Measurements from ENCODE around the gene SCGN. TPM values are rescaled to one million over a fixed set of nuclear protein-coding genes. Genes with fewer than 3 reads are reported as not detected.

The SCGN gene
- total RNA-seq, 1 donor from 2014 or later: not detected

- DNase-seq (ENCODE audit: extremely low spot score, unreplicated experiment): no peak
- H3K9me3 Mint-ChIP-seq (ENCODE audit: unreplicated experiment): no peaks in the 10 kb centered on the region
- no peaks in the 10 kb centered on the region for H3K36me3 Mint-ChIP-seq (ENCODE audit: unreplicated experiment)
- TF ChIP-seq, protein P1, sequence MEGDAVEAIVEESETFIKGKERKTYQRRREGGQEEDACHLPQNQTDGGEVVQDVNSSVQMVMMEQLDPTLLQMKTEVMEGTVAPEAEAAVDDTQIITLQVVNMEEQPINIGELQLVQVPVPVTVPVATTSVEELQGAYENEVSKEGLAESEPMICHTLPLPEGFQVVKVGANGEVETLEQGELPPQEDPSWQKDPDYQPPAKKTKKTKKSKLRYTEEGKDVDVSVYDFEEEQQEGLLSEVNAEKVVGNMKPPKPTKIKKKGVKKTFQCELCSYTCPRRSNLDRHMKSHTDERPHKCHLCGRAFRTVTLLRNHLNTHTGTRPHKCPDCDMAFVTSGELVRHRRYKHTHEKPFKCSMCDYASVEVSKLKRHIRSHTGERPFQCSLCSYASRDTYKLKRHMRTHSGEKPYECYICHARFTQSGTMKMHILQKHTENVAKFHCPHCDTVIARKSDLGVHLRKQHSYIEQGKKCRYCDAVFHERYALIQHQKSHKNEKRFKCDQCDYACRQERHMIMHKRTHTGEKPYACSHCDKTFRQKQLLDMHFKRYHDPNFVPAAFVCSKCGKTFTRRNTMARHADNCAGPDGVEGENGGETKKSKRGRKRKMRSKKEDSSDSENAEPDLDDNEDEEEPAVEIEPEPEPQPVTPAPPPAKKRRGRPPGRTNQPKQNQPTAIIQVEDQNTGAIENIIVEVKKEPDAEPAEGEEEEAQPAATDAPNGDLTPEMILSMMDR (IDR thresholded peaks at IDR 0.05): no peak
- H3K4me1 Mint-ChIP-seq (ENCODE audit: unreplicated experiment): no peaks in the 10 kb centered on the region
- H3K4me3 Mint-ChIP-seq (ENCODE audit: unreplicated experiment): no peak overlapping the region
- no peak overlapping the region for H3K27ac Mint-ChIP-seq (ENCODE audit: unreplicated experiment)
- peaks cover 12% of the 10 kb centered on the region for H3K27me3 Mint-ChIP-seq (ENCODE audit: unreplicated experiment)
Observed at GRCh38 chr6:25659633-25660368, 7.8 kb downstream of the SCGN start.

- H3K4me3 Mint-ChIP-seq (ENCODE audit: unreplicated experiment): no peak overlapping the region
Observed at GRCh38 chr6:25660512-25660911, 8.5 kb downstream of the SCGN start.

GRCh38 chr6:25661129-25661779 is 9.2 kb downstream of the SCGN start:
- peaks cover 14% of the 10 kb centered on the region for H3K27me3 Mint-ChIP-seq (ENCODE audit: unreplicated experiment)
- no peak overlapping the region for H3K4me3 Mint-ChIP-seq (ENCODE audit: unreplicated experiment)
- no peaks in the 10 kb centered on the region for H3K36me3 Mint-ChIP-seq (ENCODE audit: unreplicated experiment)
- TF ChIP-seq, protein P1 (IDR thresholded peaks at IDR 0.05): no peak
- no peaks in the 10 kb centered on the region for H3K9me3 Mint-ChIP-seq (ENCODE audit: unreplicated experiment)
- no peak for DNase-seq (ENCODE audit: extremely low spot score, unreplicated experiment)
- H3K4me1 Mint-ChIP-seq (ENCODE audit: unreplicated experiment): no peaks in the 10 kb centered on the region
- no peak overlapping the region for H3K27ac Mint-ChIP-seq (ENCODE audit: unreplicated experiment)

More at GRCh38 chr6:25660512-25660911, 8.5 kb downstream of the SCGN start:
- DNase-seq (ENCODE audit: extremely low spot score, unreplicated experiment): no peak
- TF ChIP-seq, protein P1 (IDR thresholded peaks at IDR 0.05): no peak
- no peak overlapping the region for H3K27ac Mint-ChIP-seq (ENCODE audit: unreplicated experiment)
- no peaks in the 10 kb centered on the region for H3K9me3 Mint-ChIP-seq (ENCODE audit: unreplicated experiment)
- no peaks in the 10 kb centered on the region for H3K36me3 Mint-ChIP-seq (ENCODE audit: unreplicated experiment)
- peaks cover 14% of the 10 kb centered on the region for H3K27me3 Mint-ChIP-seq (ENCODE audit: unreplicated experiment)
- no peaks in the 10 kb centered on the region for H3K4me1 Mint-ChIP-seq (ENCODE audit: unreplicated experiment)

- peaks cover 20% of the 10 kb centered on the region for H3K27me3 Mint-ChIP-seq (ENCODE audit: unreplicated experiment)
- TF ChIP-seq, protein P1 (IDR thresholded peaks at IDR 0.05): no peak
- H3K27ac Mint-ChIP-seq (ENCODE audit: unreplicated experiment): no peak overlapping the region
- no peak overlapping the region for H3K4me3 Mint-ChIP-seq (ENCODE audit: unreplicated experiment)
- no peaks in the 10 kb centered on the region for H3K4me1 Mint-ChIP-seq (ENCODE audit: unreplicated experiment)
- H3K36me3 Mint-ChIP-seq (ENCODE audit: unreplicated experiment): no peaks in the 10 kb centered on the region
- no peak for DNase-seq (ENCODE audit: extremely low spot score, unreplicated experiment)
- H3K9me3 Mint-ChIP-seq (ENCODE audit: unreplicated experiment): no peaks in the 10 kb centered on the region
Observed at GRCh38 chr6:25665455-25665854, 13.4 kb downstream of the SCGN start.

GRCh38 chr6:25669413-25669812 is 17.4 kb downstream of the SCGN start:
- DNase-seq (ENCODE audit: extremely low spot score, unreplicated experiment): no peak
- H3K36me3 Mint-ChIP-seq (ENCODE audit: unreplicated experiment): no peaks in the 10 kb centered on the region
- peaks cover 18% of the 10 kb centered on the region for H3K27me3 Mint-ChIP-seq (ENCODE audit: unreplicated experiment)
- TF ChIP-seq, protein P1 (IDR thresholded peaks at IDR 0.05): no peak
- no peak overlapping the region for H3K4me3 Mint-ChIP-seq (ENCODE audit: unreplicated experiment)
- H3K4me1 Mint-ChIP-seq (ENCODE audit: unreplicated experiment): no peaks in the 10 kb centered on the region
- no peak overlapping the region for H3K27ac Mint-ChIP-seq (ENCODE audit: unreplicated experiment)
- H3K9me3 Mint-ChIP-seq (ENCODE audit: unreplicated experiment): no peaks in the 10 kb centered on the region
